Measurements from ENCODE around the gene TRAF5. TPM values are rescaled to one million over a fixed set of nuclear protein-coding genes. Genes with fewer than 3 reads are reported as not detected.
"Not testable (repeated sequence)": the region's sequence is repeated elsewhere in the genome, so short reads cannot be mapped to it uniquely, and the experiment has no call there.

The TRAF5 gene
- total RNA-seq, 4 donors from 2014 or later = 1.3 to 11.7 (median 4.3) TPM

DNA sequence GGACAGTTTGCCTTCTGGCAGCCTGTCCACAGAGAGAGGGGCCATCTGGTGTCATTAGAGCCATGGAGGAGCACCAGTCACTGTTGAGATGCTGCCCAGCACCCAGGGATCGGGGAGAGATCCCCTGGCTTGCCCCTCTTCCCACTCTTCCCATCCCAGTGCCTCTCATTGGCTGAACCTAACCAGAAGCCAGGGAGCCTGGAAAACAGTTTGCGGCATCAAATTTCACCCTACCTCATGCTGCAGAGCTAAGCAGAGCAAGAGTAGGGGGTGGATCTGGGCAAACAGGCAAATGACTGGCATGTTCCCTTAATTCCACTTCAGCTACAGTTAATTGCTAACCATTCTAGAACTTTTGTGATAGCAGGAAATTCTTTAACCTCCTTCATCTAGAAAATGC lies 19.1 kb downstream of the TRAF5 start:
- H3K9me3 ChIP-seq = no peaks in the 10 kb centered on the region
- no peaks in the 10 kb centered on the region for H3K36me3 ChIP-seq
- WGBS = 87% methylated on average over 2 of the region's 2 CpGs
- H3K27me3 ChIP-seq = no peaks in the 10 kb centered on the region
- H3K27ac ChIP-seq = no peak overlapping the region
- no peak overlapping the region for H3K4me3 ChIP-seq
- H3K4me1 ChIP-seq = no peaks in the 10 kb centered on the region
- TF ChIP-seq EP300 (IDR thresholded peaks at IDR 0.05) (no peak), POLR2A (IDR thresholded peaks at IDR 0.05) (no peak), POLR2AphosphoS5 (IDR thresholded peaks at IDR 0.05) (no peak)
- TF ChIP-seq, protein P1, sequence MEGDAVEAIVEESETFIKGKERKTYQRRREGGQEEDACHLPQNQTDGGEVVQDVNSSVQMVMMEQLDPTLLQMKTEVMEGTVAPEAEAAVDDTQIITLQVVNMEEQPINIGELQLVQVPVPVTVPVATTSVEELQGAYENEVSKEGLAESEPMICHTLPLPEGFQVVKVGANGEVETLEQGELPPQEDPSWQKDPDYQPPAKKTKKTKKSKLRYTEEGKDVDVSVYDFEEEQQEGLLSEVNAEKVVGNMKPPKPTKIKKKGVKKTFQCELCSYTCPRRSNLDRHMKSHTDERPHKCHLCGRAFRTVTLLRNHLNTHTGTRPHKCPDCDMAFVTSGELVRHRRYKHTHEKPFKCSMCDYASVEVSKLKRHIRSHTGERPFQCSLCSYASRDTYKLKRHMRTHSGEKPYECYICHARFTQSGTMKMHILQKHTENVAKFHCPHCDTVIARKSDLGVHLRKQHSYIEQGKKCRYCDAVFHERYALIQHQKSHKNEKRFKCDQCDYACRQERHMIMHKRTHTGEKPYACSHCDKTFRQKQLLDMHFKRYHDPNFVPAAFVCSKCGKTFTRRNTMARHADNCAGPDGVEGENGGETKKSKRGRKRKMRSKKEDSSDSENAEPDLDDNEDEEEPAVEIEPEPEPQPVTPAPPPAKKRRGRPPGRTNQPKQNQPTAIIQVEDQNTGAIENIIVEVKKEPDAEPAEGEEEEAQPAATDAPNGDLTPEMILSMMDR (IDR thresholded peaks at IDR 0.05) = no peak
- DNase-seq (ENCODE audit: low spot score in 2 of 2) = no peak

DNA sequence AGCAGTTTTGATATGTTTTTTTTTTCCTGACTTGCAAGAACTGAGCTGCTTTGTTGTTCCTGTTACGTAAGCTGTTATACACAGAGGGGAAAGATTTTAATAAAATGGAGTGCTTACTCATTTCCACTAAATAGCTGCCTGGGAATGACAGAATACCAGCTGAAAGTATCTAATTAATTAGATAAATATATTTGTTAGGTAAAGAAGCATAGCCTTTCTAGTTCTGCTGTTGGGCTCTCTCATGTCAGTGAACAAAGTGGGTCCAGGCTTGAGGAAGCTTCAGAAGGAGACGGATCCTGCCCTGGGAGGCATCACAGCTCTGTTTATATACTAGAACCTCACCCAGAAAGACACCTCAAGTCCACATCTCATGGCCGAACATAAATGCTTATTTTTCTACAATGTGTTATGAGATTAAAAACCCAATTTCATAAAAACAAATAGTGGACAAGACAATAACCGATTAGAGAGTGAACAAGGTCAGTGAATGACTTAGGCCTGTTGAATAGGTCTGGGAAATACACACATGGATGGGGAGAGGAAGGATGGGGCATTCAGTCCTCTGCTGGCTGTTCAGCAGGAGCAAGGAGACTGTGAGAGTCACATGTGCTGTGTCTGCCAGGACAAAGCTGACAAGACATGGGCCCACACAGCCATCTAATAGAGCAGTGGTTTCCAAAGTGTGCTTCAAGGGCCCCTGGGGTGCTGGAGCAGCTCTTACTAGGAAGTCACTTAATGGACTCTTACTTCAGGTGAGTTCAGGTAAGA lies 20.6 kb downstream of the TRAF5 start:
- TF ChIP-seq POLR2A (IDR thresholded peaks at IDR 0.05) (no peak), POLR2AphosphoS5 (IDR thresholded peaks at IDR 0.05) (no peak), EP300 (IDR thresholded peaks at IDR 0.05) (no peak)
- TF ChIP-seq, protein P1 (IDR thresholded peaks at IDR 0.05) = no peak
- Histone ChIP-seq H3K4me1 (no peaks in the 10 kb centered on the region), H3K36me3 (no peaks in the 10 kb centered on the region), H3K27me3 (no peaks in the 10 kb centered on the region), H3K9me3 (no peaks in the 10 kb centered on the region), H3K27ac (no peak overlapping the region), H3K4me3 (no peak overlapping the region)
- WGBS = 90% methylated on average over 4 of the region's 4 CpGs
- DNase-seq (ENCODE audit: low spot score in 2 of 2) = no peak

DNA sequence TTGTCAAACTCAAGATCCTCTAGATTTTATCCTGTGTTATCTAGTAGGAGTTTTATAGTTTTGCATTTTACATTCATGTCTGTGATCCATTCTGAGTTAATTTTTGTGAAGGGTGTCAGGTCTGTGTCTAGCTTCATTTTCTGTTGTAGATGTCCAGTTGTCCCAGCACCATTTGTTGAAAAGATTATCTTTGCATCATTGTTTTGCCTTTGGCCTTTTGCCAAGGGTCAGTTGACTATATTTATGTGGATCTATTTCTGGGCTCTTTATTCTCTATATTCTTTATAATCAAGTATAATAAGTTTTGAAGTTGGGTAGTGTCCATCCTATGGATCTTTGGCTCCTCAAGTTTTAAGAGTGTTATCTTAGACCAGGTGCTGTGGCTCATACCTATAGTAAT lies 21.9 kb downstream of the TRAF5 start:
- DNase-seq (ENCODE audit: low spot score in 2 of 2) = no peak
- no peak for TF ChIP-seq EP300 (IDR thresholded peaks at IDR 0.05)
- TF ChIP-seq POLR2AphosphoS5 (IDR thresholded peaks at IDR 0.05) = no peak
- TF ChIP-seq POLR2A (IDR thresholded peaks at IDR 0.05) = no peak
- TF ChIP-seq, protein P1 (IDR thresholded peaks at IDR 0.05) = no peak
- no peak overlapping the region for H3K27ac ChIP-seq

DNA sequence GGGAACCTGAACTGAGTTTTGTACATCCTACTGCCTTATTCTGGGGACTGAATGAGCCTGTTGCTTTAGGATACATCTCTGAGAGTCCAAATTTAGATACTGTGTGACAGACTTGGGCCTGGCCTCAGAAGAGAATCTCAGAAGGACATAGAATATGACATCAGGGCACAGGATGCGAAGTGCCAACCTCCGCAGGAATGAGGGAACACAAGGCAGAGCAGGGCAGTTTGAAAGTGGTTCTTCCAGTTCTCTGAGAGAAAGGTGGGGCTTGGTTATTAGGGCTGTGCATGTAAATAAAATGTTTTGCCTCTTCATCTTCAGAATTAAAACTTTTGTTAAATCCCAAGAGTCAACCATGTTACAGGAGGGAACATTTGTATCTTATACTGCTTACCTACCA lies 23.1 kb downstream of the TRAF5 start:
- no peaks in the 10 kb centered on the region for H3K9me3 ChIP-seq
- H3K4me1 ChIP-seq = no peaks in the 10 kb centered on the region
- TF ChIP-seq EP300 (IDR thresholded peaks at IDR 0.05) (no peak), POLR2AphosphoS5 (IDR thresholded peaks at IDR 0.05) (no peak), POLR2A (IDR thresholded peaks at IDR 0.05) (no peak)
- TF ChIP-seq, protein P1 (IDR thresholded peaks at IDR 0.05) = no peak
- H3K27ac ChIP-seq = no peak overlapping the region
- WGBS = 62% methylated on average over 2 of the region's 2 CpGs
- no peak for DNase-seq (ENCODE audit: low spot score in 2 of 2)
- H3K4me3 ChIP-seq = no peak overlapping the region
- no peaks in the 10 kb centered on the region for H3K27me3 ChIP-seq
- no peaks in the 10 kb centered on the region for H3K36me3 ChIP-seq

More for the DNA sequence above, 21.9 kb downstream of the TRAF5 start:
- H3K4me1 ChIP-seq = no peaks in the 10 kb centered on the region
- no peaks in the 10 kb centered on the region for H3K9me3 ChIP-seq
- H3K27me3 ChIP-seq = no peaks in the 10 kb centered on the region
- H3K4me3 ChIP-seq = no peak overlapping the region
- no peaks in the 10 kb centered on the region for H3K36me3 ChIP-seq

DNA sequence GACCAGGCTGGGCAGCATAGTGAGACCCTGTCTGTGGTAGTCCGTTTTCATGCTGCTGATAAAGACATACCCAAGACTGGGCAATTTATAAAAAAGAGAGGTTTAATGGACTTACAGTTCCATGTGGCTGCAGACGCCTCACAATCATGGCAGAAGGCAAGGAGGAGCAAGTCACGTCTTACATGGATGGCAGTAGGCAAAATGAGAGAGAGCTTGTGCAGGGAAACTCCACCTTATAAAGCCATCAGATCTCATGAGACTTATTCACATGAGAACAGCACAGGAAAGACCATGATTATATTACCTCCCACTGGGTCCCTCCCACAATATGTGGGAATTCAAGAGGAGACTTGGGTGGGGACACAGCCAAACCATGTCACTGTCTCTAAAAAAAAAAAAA lies 25.4 kb downstream of the TRAF5 start:
- H3K27me3 ChIP-seq; H3K9me3 ChIP-seq; H3K27ac ChIP-seq; H3K4me3 ChIP-seq; H3K36me3 ChIP-seq; DNase-seq (ENCODE audit: low spot score in 2 of 2); H3K4me1 ChIP-seq: not testable (repeated sequence)
- 97% methylated on average over 3 of the region's 3 CpGs for WGBS

DNA sequence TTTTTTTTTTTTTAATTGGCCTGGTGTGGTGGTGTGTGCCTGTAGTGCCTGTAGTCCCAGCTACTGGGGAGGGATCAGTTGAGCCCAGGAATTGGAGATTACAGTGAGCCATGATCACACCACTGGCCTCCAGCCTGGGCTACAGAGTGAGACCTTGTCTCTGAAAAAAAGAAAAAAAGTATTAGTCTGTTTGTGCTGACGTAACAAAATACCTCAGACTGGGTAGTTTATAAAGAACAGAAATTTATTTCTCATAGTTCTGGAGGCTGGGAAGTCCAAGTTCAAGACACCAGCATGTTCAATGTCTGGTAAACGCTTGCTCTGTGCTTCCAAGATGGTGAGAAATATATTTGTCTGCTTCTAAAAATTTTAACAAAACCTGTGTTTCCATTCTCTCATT lies 25.8 kb downstream of the TRAF5 start:
- TF ChIP-seq POLR2AphosphoS5 (IDR thresholded peaks at IDR 0.05) (no peak), POLR2A (IDR thresholded peaks at IDR 0.05) (no peak), EP300 (IDR thresholded peaks at IDR 0.05) (no peak)
- TF ChIP-seq, protein P1 (IDR thresholded peaks at IDR 0.05) = no peak
- DNase-seq (ENCODE audit: low spot score in 2 of 2) = no peak
- no peaks in the 10 kb centered on the region for H3K9me3 ChIP-seq
- WGBS = 98% methylated on average over 2 of the region's 2 CpGs
- no peak overlapping the region for H3K4me3 ChIP-seq
- H3K4me1 ChIP-seq = peaks cover 3% of the 10 kb centered on the region
- H3K27me3 ChIP-seq = no peaks in the 10 kb centered on the region
- H3K27ac ChIP-seq = no peak overlapping the region
- H3K36me3 ChIP-seq = peaks cover 4% of the 10 kb centered on the region
